ENCODE results near the gene HMX1.

DNA sequence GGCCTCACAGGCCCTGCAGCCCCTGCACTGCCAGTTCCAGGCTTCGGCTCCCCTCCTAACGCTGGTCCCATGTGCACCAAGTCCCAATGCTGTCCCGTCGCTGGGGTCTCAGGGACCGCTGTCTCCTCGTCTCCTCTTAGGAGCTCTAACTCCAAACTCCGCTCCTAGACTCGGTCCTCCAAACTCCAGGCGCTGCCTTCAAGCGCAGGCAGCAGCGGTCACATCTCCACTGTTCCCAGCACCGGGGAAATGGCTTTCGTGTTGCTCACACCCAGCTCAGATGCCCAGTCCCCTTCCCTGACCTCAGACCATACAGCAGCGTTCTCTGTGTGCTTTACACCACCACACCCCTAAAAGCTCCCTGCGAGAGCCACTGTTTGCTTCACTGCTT is 19.6 kb upstream of the HMX1 start:
- TF ChIP-seq POLR2A (IDR thresholded peaks at IDR 0.05) = no peak
- TF ChIP-seq, protein P1, sequence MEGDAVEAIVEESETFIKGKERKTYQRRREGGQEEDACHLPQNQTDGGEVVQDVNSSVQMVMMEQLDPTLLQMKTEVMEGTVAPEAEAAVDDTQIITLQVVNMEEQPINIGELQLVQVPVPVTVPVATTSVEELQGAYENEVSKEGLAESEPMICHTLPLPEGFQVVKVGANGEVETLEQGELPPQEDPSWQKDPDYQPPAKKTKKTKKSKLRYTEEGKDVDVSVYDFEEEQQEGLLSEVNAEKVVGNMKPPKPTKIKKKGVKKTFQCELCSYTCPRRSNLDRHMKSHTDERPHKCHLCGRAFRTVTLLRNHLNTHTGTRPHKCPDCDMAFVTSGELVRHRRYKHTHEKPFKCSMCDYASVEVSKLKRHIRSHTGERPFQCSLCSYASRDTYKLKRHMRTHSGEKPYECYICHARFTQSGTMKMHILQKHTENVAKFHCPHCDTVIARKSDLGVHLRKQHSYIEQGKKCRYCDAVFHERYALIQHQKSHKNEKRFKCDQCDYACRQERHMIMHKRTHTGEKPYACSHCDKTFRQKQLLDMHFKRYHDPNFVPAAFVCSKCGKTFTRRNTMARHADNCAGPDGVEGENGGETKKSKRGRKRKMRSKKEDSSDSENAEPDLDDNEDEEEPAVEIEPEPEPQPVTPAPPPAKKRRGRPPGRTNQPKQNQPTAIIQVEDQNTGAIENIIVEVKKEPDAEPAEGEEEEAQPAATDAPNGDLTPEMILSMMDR (IDR thresholded peaks at IDR 0.05) = no peak
